Activated T-cell treated with anti-CD3 and anti-CD28 coated beads for 48 hours (primary cell): Measurements from ENCODE around the gene PPP4R1.
"Not testable (repeated sequence)": the region's sequence is repeated elsewhere in the genome, so short reads cannot be mapped to it uniquely, and the experiment has no call there.

ENCODE experiments used
- DNase-seq: peaks from one replicate; pipeline ENCODE4 v3.0.0-alpha.2; 2020; ENCODE audit warnings: low read depth

The PPP4R1 gene, protein sequence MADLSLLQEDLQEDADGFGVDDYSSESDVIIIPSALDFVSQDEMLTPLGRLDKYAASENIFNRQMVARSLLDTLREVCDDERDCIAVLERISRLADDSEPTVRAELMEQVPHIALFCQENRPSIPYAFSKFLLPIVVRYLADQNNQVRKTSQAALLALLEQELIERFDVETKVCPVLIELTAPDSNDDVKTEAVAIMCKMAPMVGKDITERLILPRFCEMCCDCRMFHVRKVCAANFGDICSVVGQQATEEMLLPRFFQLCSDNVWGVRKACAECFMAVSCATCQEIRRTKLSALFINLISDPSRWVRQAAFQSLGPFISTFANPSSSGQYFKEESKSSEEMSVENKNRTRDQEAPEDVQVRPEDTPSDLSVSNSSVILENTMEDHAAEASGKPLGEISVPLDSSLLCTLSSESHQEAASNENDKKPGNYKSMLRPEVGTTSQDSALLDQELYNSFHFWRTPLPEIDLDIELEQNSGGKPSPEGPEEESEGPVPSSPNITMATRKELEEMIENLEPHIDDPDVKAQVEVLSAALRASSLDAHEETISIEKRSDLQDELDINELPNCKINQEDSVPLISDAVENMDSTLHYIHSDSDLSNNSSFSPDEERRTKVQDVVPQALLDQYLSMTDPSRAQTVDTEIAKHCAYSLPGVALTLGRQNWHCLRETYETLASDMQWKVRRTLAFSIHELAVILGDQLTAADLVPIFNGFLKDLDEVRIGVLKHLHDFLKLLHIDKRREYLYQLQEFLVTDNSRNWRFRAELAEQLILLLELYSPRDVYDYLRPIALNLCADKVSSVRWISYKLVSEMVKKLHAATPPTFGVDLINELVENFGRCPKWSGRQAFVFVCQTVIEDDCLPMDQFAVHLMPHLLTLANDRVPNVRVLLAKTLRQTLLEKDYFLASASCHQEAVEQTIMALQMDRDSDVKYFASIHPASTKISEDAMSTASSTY

DNA sequence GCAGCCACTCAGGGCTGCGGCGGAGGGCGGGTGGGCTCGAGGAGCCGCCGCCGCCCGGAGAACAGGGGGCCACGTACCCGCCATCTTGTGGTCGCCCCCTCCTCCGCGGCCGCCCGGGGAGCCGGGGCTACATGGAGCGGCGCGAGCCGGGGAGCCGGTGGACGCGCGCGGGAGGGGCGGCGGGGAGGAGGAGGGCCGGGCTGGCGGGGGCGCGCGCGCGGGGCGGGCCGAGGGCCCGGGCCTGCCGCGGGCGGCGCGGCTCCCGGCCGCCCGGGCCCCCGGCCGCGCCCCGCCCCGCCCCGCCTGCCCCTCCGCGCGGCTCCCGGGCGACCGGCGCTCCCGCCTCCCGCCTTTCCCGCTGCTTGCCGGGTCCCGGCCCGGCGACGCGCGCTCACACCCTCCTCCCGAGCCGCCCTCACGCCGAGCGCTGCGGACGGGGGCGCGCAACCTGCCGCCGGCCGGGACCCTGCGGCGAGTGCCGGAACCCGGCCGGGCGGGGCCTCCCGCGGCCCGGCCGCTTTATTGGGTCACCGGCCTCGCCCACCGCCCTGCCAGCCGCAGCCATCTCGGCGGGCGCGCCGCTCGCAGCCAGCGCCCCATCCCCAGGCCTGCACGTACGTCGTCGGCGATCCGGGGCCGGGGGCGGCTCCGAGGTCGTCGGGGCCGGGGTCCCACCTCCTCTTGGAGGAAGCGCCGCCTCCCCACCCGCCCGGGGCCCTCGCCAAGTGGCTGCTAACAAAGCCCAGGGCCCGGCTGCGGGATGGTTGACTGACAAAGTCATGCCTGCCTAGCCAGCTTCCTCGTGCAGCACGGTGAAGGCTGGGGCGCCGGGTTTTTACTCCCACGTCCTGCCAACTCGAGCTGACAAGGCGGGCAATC lies at the start of gene PPP4R1:
PPP4R1 (minus strand) TSS at position 159 of the 879 bp plus-strand sequence; CDS start at position 84, 75 bp downstream.
- DNase-seq, result peak; percentile 60

DNA sequence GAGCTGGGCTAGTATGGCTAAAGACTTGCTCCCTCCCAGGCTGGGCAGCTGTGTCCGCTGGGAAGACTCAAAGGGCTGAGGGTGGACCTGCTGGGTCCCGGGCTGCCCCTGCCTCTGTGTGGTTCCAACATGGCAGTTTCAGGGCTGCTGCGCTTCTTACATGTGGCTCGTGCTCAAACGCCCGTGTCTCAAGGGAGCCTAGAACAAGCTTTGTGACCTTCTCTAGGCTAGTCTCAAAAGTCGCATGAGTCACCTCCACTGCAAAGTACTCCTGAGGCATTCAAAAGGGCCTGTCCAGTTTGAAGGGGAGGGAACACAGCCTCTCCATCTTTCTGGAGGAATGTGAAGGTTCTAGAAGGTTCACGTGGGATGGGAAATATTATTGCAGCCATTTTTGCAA lies 49.0 kb upstream of the PPP4R1 start:
- DNase-seq, result no peak

DNA sequence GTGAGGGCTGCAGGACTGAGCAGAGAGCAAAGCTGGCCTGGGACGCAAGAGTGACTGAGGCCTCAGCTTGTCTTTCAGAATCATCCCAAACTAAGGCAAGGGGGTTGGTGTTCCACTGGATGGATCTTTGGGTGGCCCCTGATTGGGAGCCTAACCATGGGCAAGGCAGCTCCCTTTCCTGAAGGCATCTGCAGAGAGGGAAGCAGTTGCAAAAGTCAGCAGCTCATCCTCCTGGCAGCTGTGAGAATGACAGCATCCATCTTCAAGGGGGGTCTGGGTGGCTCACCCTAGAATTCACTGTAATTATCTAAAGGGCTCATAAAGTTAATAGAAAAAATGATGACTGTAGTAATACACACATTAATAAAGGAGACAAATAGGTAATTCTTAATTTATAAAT lies 47.2 kb upstream of the PPP4R1 start:
- no peak for DNase-seq

DNA sequence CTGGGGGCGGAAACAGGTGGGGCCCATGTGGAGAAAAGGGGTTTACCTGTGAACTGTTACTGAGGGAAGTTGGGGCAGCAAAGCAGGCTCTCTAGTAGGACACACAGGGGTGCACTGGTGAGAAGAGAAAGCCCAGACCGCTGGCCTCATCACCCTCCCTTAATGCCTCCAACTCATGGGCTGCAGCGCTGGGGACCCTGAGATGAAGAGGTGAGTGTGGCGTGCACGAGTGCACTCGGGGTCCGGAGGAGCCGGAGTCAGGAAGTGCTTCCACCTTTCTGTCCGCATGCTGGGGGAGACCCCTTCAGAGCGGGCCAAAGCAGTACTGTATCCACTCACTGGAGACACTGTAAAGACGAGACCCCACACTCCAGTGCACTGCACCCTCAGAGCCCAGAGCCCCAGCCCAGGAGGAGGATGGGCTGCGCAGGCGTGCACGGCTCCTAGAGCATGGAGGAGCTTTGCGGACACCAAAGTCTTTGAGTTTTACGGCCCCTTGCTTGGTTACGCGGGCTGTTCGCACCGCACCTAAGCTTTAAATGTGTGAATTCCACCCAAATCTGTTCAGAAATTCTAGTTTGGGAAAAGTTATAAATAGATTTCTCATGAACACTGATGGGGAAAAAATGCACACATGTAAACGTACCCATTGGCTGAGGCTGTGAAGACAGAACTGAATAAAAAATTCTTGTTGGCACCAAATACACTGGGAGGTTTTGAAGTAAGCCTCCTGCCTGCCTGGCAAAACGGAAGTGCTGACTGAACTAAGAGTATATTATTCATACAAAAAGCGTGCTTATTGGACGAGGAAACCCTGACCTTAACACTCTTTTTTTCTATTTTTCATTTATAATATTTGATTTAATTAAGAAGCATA lies 45.4 kb upstream of the PPP4R1 start:
- DNase-seq, result no peak

DNA sequence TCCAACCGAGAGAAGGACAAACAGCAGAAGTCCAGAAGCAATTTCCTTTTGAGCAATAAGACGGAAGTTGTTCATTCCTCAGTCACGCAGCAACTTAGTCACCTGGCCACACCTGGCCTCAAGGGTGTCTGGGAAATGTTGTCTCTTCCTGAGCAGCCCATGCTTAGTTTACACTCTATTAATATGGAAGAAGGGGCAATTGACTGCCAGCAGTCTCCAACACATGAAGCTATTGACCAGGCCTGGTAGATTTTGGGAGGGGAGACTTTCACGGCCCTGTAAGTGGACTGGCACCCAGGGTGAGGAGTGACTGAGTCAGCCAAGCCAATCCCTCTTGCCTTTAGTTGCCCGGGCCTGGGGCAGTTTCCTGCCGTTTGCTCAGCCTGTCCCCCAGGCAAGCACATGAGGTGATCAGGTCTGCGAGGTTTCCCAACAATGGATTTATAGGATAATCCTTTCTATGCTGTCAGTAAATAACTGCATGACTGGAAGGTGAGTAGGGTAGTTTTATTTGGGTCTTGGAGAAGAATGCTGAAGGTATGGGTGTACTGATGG lies 43.8 kb upstream of the PPP4R1 start:
- no peak for DNase-seq

DNA sequence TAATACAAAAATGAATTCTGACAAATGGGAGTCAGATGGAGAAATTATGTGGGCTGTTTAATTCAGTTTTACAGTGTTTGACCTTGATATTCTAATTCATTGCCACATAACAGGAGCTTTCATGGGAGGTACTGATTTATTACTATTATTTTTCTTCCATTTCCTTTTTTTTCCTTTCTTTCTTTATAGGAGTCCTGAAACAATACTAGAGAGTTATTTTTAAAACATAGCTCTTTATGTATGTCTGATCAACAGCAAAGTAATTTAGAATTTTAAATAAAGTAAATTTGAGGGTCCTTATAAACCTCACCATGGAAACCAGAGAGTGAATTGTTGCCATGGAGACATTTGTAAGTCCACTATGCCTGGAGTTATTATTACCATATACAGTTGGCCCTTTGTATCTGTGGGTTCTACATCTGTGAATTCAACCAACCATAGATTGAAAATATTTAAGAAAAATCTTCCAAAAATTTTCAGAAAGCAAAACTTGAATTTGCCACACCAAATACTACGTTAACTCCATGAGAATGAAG lies 40.9 kb upstream of the PPP4R1 start:
- no peak for DNase-seq

DNA sequence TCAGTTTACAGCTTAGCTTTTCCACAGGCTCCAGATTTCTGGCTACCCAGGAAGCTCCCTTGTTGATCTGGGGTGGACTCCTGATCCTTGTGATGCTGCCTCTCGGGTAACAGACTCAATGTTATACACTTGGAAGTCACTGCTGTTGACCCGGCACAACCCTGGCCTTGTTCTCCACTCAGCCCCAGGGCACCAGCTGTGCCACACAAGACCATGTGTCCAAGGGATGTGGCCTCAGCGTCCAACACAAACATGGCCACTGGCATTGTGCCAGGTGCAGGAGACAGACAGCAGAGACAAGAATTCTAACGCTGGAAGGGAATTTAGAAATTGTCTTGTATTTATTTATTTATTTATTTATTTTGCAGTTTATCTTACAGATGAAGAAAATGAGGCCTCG lies 39.0 kb upstream of the PPP4R1 start:
- DNase-seq, result no peak

GRCh38 chr18:9649164-9649540 lies 34.8 kb upstream of the PPP4R1 start:
- DNase-seq, result no peak

DNA sequence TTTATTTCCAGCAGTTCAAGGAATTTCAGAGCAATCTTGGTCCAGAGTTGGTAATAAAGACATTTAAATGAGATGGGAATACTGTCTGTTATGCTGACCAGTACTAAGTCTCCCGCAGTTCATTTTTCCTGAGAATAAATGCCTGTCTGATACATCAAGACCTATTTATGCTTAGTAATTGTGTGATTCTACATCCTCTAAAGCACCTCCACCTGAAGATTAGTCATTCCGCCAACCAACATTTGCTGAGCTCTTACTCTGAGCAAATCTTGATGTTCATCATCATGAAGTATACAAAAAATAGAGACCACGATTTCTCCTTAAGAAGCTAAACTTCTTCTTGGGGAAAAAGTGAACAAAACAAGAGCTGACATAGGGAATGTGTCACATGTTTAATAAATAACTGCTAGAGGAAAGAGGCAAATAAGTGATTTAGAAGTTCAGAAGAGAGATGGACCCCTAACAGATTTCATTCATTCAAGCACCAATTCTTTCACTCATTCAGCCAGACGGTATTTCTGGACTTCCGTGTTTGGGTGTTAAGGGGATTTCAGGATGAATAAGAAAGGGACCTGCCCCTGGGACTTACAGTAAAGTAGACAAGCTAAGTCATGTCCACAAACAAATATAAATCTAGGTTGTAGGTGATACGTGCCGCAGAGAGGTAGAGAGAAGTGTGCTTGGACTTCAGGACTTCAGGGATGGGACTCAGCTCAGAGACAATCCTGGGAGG lies 34.2 kb upstream of the PPP4R1 start:
- DNase-seq, result no peak

DNA sequence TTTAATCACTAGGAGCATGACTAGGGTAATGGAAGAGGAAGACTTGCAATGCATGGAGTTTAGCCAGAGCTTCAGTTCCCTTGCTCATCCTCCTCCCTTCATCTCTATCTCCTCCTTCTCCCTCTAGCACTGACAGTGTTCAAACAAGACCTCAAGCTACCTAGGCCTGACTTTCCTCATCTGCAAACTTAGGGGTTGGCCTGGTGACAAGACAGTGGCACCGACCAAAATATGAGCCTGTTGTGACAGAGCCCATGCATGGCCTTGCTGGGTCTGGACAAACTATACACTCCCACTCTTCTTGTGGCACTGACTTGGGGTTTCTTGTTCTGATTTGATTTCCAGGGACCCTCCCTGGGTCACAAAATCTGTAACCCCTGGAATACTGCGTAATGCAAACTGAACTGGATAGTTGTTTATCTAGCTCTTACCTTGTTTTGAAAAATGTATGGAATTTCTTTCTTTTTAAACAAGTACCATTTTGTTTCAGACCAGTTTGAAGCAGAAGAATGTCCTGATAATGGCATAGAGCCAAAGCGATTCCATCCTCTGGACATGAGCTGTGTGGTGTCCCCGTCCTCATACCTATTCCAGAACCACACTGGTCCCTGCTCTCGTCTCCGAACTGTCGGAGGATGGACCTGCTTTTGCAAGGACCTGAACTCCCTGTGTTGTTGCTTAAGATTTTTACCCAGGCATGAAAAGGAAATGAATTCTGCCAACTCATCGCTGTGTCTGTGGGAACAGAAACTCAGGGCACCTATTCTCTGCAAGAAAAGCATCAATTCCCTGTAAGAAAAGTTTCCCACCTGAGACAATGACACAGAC lies 33.4 kb upstream of the PPP4R1 start:
- DNase-seq, result no peak

- no peak for DNase-seq
Observed at GRCh38 chr18:9643549-9643948, 29.2 kb upstream of the PPP4R1 start.

DNA sequence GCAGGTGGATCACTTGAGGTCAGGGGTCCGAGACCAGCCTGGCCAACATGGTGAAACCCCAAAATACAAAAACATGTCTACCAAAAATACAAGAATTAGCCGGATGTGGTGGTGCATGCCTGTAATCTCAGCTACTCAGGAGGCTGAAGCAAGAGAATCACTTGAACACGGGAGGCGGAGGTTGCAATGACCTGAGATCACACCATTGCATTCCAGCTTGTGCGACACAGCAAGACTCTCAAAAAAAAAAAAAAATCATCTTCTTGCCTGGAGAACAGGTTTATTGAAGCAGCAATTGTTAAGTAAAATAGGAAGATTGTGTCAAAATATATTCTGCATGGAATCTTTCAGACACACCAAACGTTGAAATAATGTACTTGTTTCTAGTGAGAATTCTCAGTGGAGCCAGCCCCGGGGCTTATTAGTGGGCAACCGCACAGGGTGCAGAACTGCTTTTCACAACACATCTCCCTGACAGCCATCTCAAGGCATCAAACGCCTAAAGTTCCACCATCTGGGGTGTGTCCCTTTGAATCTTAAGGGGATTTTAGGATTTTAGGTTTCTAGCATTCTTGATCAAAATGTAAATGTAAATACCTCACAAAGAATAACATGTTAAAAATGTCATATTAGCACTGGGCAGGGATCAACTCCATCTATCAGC lies 28.6 kb upstream of the PPP4R1 start:
- no peak for DNase-seq

DNA sequence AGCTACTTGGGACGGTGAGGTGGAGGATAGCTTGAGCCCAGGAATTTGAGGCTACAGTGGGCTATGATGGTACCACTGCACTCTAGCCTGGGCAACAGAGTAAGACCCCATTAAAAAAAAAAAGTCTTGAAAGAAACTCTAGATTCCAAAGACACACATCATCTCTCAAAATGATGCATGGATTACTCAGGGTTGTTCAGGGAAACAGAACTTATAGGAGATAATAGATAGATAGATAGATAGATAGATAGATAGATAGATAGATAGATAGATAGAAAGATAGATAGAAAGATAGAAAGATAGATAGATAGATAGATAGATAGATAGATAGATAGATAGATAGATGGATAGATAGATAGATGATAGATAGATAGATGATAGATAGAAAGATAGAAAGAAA lies 26.7 kb upstream of the PPP4R1 start:
- DNase-seq, result not testable (repeated sequence)

- no peak for DNase-seq
Observed at GRCh38 chr18:9638886-9639285, 24.5 kb upstream of the PPP4R1 start.

- no peak for DNase-seq
Observed at GRCh38 chr18:9637036-9637767, 22.8 kb upstream of the PPP4R1 start.

DNA sequence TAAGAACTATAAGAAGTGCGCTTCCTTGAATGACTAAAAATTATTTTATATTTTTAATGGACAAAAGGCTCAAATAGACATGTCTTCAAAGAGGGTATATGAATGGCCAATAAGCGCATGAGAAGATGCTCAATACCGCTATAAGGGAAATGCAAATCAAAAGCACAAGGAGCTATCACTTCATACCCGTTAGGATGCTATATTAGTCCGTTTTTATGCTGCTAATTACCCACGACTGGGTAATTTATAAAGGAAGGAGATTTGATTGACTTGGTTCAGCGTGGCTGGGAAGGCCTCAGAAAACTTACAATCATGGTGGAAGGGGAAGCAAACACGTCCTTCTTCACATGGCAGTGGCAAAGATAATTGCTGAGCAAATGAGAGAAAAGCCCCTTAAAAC lies 20.5 kb upstream of the PPP4R1 start:
- DNase-seq, result no peak

- no peak for DNase-seq
Observed at GRCh38 chr18:9631814-9632496, 17.6 kb upstream of the PPP4R1 start.
